Panc1 (cell line): Measurements from ENCODE around the gene TANC1. TPM values are rescaled to one million over a fixed set of nuclear protein-coding genes. Genes with fewer than 3 reads are reported as not detected.

Experiments
- ATAC-seq: fragments of 200-7000 bp; cut with Tn5 transposase; 2 replicates; pipeline ENCODE4 v1.9.1; 2020; ENCODE audit warnings: mild to moderate bottlenecking, moderate library complexity
- BruUV-seq: library from RNA; stranded (reverse); fragments of 400-500 nt; replicated peaks from 2 replicates; lab custom pipeline; 2021; lab: Mats Ljungman, UMichigan
- CTCF ChIA-PET: fragments of 300-600 bp; sonication (Branson Sonifier 250); formaldehyde crosslinking; loops from one replicate; lab custom pipeline; 2022; ENCODE audit warnings: antibody characterized with exemption; lab: Charles Lee
- POLR2A ChIA-PET: fragments of 300-600 bp; sonication (Branson Sonifier 250); formaldehyde crosslinking; loops from one replicate; lab custom pipeline; 2022; ENCODE audit warnings: antibody characterized with exemption; lab: Charles Lee
- DNase-seq: peaks from one replicate; pipeline ENCODE4 v3.0.0-alpha.2; 2010; ENCODE audit warnings: low read depth, low spot score
- H3K27ac ChIP-seq: 2 replicates; pipeline ENCODE4 v1.5.1; 2011; ENCODE audit warnings: mild to moderate bottlenecking, low read length, inconsistent platforms
- H3K27me3 ChIP-seq: fragments of 200-500 bp; sonication (Bioruptor generic); 2 replicates; pipeline ENCODE4 v1.6.0; 2014; ENCODE audit warnings: low read length, inconsistent platforms; ENCODE audit not compliant: control insufficient read depth, insufficient read depth
- H3K36me3 ChIP-seq: fragments of 200-500 bp; sonication (Bioruptor generic); 2 replicates; pipeline ENCODE4 v1.5.1; 2014; ENCODE audit warnings: inconsistent platforms, mild to moderate bottlenecking, low read length, moderate library complexity; ENCODE audit not compliant: control insufficient read depth, insufficient read depth
- H3K4me1 ChIP-seq: 2 replicates; pipeline ENCODE4 v1.5.1; 2011; ENCODE audit warnings: inconsistent platforms, mild to moderate bottlenecking, low read length, moderate library complexity; ENCODE audit not compliant: control insufficient read depth, insufficient read depth
- H3K4me3 ChIP-seq, 2 experiments: 2 replicates each; pipeline ENCODE4 v1.5.1; 2011 to 2012; ENCODE audit warnings: low read depth in 2 of 2, low read length in 2 of 2, mild to moderate bottlenecking in 2 of 2, inconsistent platforms in 1 of 2, moderate library complexity in 1 of 2
- H3K9me3 ChIP-seq: fragments of 200-500 bp; sonication (Bioruptor generic); 2 replicates; pipeline ENCODE4 v1.5.1; 2014; ENCODE audit warnings: low read depth, mild to moderate bottlenecking, inconsistent platforms, low read length, moderate library complexity; ENCODE audit not compliant: control insufficient read depth, insufficient read depth
- CTCF ChIP-seq: fragments of 450-650 bp; IDR thresholded peaks from 2 replicates; pipeline ENCODE4 v1.5.1; 2017; ENCODE audit warnings: mild to moderate bottlenecking
- POLR2AphosphoS5 ChIP-seq: IDR thresholded peaks from 2 replicates; pipeline ENCODE4 v1.6.1; 2012; ENCODE audit warnings: mild to moderate bottlenecking, low read depth, low read length, moderate library complexity
- SIN3A ChIP-seq: IDR thresholded peaks from 2 replicates; pipeline ENCODE4 v1.6.1; 2012; ENCODE audit warnings: low read depth, mild to moderate bottlenecking, low read length, moderate library complexity, borderline replicate concordance; ENCODE audit not compliant: insufficient read depth
- TCF7L2 ChIP-seq: IDR thresholded peaks from 2 replicates; pipeline ENCODE4 v1.6.1; 2011; ENCODE audit warnings: mild to moderate bottlenecking, low read depth, low read length, inconsistent platforms
- in situ Hi-C: cut with HindIII; loops from 2 replicates; pipeline ENCODE4 v1.10.0; 2016; ENCODE audit warnings: low sequenced_read_pairs, low pct_unique_long_range_greater_than_20kb
- intact Hi-C: fragments of 100-400 bp; cut with micrococcal nuclease; formaldehyde crosslinking; loops from one replicate; pipeline ENCODE4 v1.10.0; 2022; ENCODE audit not compliant: unreplicated experiment
- total RNA-seq: library from RNA; stranded (reverse); gene quantifications from one replicate; pipeline ENCODE4 v1.2.1, GENCODE V29; 2021; ENCODE audit not compliant: unreplicated experiment
- TF ChIP-seq, protein P1 (sequence below), 2 experiments: IDR thresholded peaks; 2 replicates each; pipeline ENCODE4 v1.6.1; 2011 to 2012; ENCODE audit warnings: low read depth in 2 of 2, control low read depth in 1 of 2, low read length in 1 of 2, mild to moderate bottlenecking in 1 of 2, moderate library complexity in 1 of 2; ENCODE audit not compliant: insufficient read depth in 1 of 2

The TANC1 gene
- total RNA-seq, 1 experiment from 2014 or later: 44.3 TPM

- CTCF ChIA-PET: no interaction called here
- no peak for ATAC-seq
Observed at GRCh38 chr2:159015174-159015573, 46.7 kb downstream of the TANC1 start.

GRCh38 chr2:159015823-159016222 is 47.4 kb downstream of the TANC1 start:
- Histone ChIP-seq H3K27me3 (no peaks in the 10 kb centered on the region), H3K9me3 (peaks cover 4% of the 10 kb centered on the region; the same call in 1 of the 2 replicates), H3K4me1 (no peaks in the 10 kb centered on the region; the same call in 1 of the 2 replicates), H3K27ac (no peak overlapping the region), H3K36me3 (no peaks in the 10 kb centered on the region), H3K4me3 (no peak overlapping the region)
- POLR2A ChIA-PET: no interaction called here
- intact Hi-C loops (no loop called here), in situ Hi-C loops (no loop called here)
- DNase-seq: no peak
- ATAC-seq: no peak
- CTCF ChIA-PET: no interaction called here
- TF ChIP-seq, protein P1, sequence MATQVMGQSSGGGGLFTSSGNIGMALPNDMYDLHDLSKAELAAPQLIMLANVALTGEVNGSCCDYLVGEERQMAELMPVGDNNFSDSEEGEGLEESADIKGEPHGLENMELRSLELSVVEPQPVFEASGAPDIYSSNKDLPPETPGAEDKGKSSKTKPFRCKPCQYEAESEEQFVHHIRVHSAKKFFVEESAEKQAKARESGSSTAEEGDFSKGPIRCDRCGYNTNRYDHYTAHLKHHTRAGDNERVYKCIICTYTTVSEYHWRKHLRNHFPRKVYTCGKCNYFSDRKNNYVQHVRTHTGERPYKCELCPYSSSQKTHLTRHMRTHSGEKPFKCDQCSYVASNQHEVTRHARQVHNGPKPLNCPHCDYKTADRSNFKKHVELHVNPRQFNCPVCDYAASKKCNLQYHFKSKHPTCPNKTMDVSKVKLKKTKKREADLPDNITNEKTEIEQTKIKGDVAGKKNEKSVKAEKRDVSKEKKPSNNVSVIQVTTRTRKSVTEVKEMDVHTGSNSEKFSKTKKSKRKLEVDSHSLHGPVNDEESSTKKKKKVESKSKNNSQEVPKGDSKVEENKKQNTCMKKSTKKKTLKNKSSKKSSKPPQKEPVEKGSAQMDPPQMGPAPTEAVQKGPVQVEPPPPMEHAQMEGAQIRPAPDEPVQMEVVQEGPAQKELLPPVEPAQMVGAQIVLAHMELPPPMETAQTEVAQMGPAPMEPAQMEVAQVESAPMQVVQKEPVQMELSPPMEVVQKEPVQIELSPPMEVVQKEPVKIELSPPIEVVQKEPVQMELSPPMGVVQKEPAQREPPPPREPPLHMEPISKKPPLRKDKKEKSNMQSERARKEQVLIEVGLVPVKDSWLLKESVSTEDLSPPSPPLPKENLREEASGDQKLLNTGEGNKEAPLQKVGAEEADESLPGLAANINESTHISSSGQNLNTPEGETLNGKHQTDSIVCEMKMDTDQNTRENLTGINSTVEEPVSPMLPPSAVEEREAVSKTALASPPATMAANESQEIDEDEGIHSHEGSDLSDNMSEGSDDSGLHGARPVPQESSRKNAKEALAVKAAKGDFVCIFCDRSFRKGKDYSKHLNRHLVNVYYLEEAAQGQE (IDR thresholded peaks at IDR 0.05; ENCODE audit: insufficient read depth in 1 of 2, low read depth in 2 of 2, low read length in 1 of 2): no peak
- TF ChIP-seq CTCF (no peak), TCF7L2 (no peak), SIN3A (no peak), POLR2AphosphoS5 (no peak)
- no TSS peak for BruUV-seq

More at GRCh38 chr2:159015174-159015573, 46.7 kb downstream of the TANC1 start:
- no peak for DNase-seq
- no TSS peak for BruUV-seq
- in situ Hi-C loops: no loop called here
- no peak for TF ChIP-seq SIN3A
- TF ChIP-seq, protein P1 (IDR thresholded peaks at IDR 0.05; ENCODE audit: insufficient read depth in 1 of 2, low read depth in 2 of 2, low read length in 1 of 2): no peak
- Histone ChIP-seq H3K27me3 (no peaks in the 10 kb centered on the region), H3K9me3 (peaks cover 4% of the 10 kb centered on the region; the same call in 1 of the 2 replicates), H3K4me3 (no peak overlapping the region), H3K27ac (no peak overlapping the region), H3K4me1 (peaks cover 2% of the 10 kb centered on the region; the same call in 1 of the 2 replicates), H3K36me3 (no peaks in the 10 kb centered on the region)
- POLR2A ChIA-PET: no interaction called here
- intact Hi-C loops: no loop called here
